Naive thymus-derived CD8-positive, alpha-beta T cell (primary cell): ENCODE measurements around the gene TBC1D32. TPM values are rescaled to one million over a fixed set of nuclear protein-coding genes. Genes with fewer than 3 reads are reported as not detected.
"Not testable (repeated sequence)": the region's sequence is repeated elsewhere in the genome, so short reads cannot be mapped to it uniquely, and the experiment has no call there.

Source experiments
- ATAC-seq, 2 donors: fragments of 150-1000 bp; cut with Tn5 transposase in 1 of 2; sonication (Bioruptor Pico), chemical (Tn5 transposase) in 1 of 2; 1 replicate in 1 of 2; 2 replicates in 1 of 2; pipeline ENCODE4 v1.10.0; 2021; ENCODE audit warnings: mild to moderate bottlenecking in 2 of 2, moderate library complexity in 2 of 2
- POLR2A ChIA-PET: fragments of 350-600 bp; sonication (Branson Sonifier 250); formaldehyde crosslinking; loops from one replicate; lab custom pipeline; 2021; ENCODE audit warnings: antibody characterized with exemption; lab: Charles Lee
- DNase-seq, 10 donors: peaks; one replicate each; pipeline versions ENCODE4 v3.0.0 to v3.0.0-alpha.2; 2020 to 2022
- H3K27ac Mint-ChIP-seq, 10 donors: one replicate each; pipeline ENCODE4 v1.8.0; 2020 to 2022; ENCODE audit warnings: mild to moderate bottlenecking in 10 of 10, mixed read lengths in 10 of 10, moderate library complexity in 4 of 10, inconsistent platforms in 1 of 10
- H3K27me3 Mint-ChIP-seq, 5 donors: one replicate each; pipeline ENCODE4 v1.8.0; 2021 to 2022; ENCODE audit warnings: mixed read lengths in 5 of 5
- H3K36me3 Mint-ChIP-seq, 3 donors: one replicate each; pipeline ENCODE4 v1.8.0; 2020 to 2022; ENCODE audit warnings: mixed read lengths in 3 of 3, mild to moderate bottlenecking in 2 of 3, inconsistent platforms in 1 of 3
- H3K4me1 Mint-ChIP-seq, 4 donors: one replicate each; pipeline ENCODE4 v1.8.0; 2021 to 2022; ENCODE audit warnings: mixed read lengths in 4 of 4
- H3K4me3 Mint-ChIP-seq, 10 donors: one replicate each; pipeline ENCODE4 v1.8.0; 2020 to 2022; ENCODE audit warnings: mild to moderate bottlenecking in 10 of 10, mixed read lengths in 10 of 10, moderate library complexity in 6 of 10, inconsistent platforms in 1 of 10
- H3K9me3 Mint-ChIP-seq, 9 donors: one replicate each; pipeline ENCODE4 v1.8.0; 2020 to 2022; ENCODE audit warnings: mixed read lengths in 9 of 9, mild to moderate bottlenecking in 3 of 9, inconsistent platforms in 1 of 9, moderate library complexity in 1 of 9
- polyA plus RNA-seq, 3 donors: library from polyadenylated mRNA; unstranded; fragments of 300-500 nt; fragmentation: Illumina TruSeq; gene quantifications; one replicate each; pipeline ENCODE4 v1.2.3, GENCODE V29; 2021
- total RNA-seq, 8 experiments: library from RNA in 2 of 8; stranded (reverse) in 2 of 8; gene quantifications; one replicate each; pipeline ENCODE4 v1.2.3 and lab custom pipeline; 2021 to 2026

Gene TBC1D32
- 10 to 100 TPM; 14.2 to 15.0 TPM for total RNA-seq
- polyA plus RNA-seq: 1 to 10 TPM; 2.1 to 3.8 (median 2.4) TPM
- 10.6 to 33.0 (median 25.1) reads per million in 6 experiments for total RNA-seq (lab: John Stamatoyannopoulos, UW)

GRCh38 chr6:121334299-121335086 lies at the start of gene TBC1D32:
Gene TBC1D32 (minus strand): TSS chr6:121334480. CDS start chr6:121334430, 50 bp downstream.
- Mint-ChIP-seq H3K36me3 (peaks cover 0 to 6% (median 0%) of the 10 kb centered on the region in 3 donors), H3K27me3 (peaks cover 0 to 3% (median 0%) of the 10 kb centered on the region in 5 donors), H3K27ac (peak within 1 kb of the TSS; percentile 98 to 100 (median 99)), H3K4me1 (peaks cover 14 to 46% (median 38%) of the 10 kb centered on the region in 4 donors), H3K9me3 (no peaks in the 10 kb centered on the region), H3K4me3 (peak within 1 kb of the TSS; percentile 87 to 99 (median 97))
- POLR2A ChIA-PET: interaction anchor here (0.7 to 1.3 kb wide), 5 partner anchors 14 to 1138 kb away, joined by 3 read pairs; partner anchors contain the start of genes HSF2 and SERINC1
- ATAC-seq: peak; percentile 90 to 91
- DNase-seq: peak; percentile 76 to 96 (median 88)

DNA sequence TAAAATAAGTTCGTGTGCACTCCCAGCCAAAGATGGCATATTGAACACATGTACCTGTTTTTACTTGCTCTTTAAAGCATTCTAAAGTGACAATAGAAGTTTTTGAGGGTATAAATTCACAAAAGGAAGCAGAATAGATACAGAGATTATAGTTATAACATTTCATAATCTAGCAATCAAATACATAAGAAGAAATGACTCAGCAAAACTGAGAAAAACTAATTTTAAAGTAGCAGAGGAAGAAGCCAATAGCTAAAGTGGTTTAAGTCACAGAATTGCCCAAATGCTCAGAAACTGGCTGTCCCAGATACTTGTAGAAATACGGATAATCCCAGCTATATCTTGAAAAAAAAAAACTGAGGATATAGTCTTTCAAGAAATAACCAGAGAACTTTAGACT lies 49.2 kb upstream of the TBC1D32 start:
- DNase-seq (no peak), ATAC-seq (no peak)
- Mint-ChIP-seq H3K4me3 (no peak overlapping the region), H3K4me1 (no peaks in the 10 kb centered on the region), H3K27me3 (peaks cover 2 to 11% (median 3%) of the 10 kb centered on the region in 5 donors), H3K9me3 (no peaks in the 10 kb centered on the region), H3K36me3 (no peaks in the 10 kb centered on the region), H3K27ac (no peak overlapping the region)
- POLR2A ChIA-PET: no interaction called here

- Mint-ChIP-seq H3K4me1 (no peaks in the 10 kb centered on the region), H3K36me3 (no peaks in the 10 kb centered on the region), H3K9me3 (no peaks in the 10 kb centered on the region), H3K4me3 (no peak overlapping the region), H3K27me3 (peaks cover 3 to 9% (median 3%) of the 10 kb centered on the region in 5 donors), H3K27ac (no peak overlapping the region)
- ATAC-seq (no peak), DNase-seq (no peak)
- POLR2A ChIA-PET: no interaction called here
These were observed 48.3 kb upstream of the TBC1D32 start for GRCh38 chr6:121382467-121383121.

- Mint-ChIP-seq H3K4me1 (no peaks in the 10 kb centered on the region), H3K9me3 (peaks cover 0 to 12% (median 0%) of the 10 kb centered on the region in 9 donors), H3K36me3 (no peaks in the 10 kb centered on the region), H3K4me3 (no peak overlapping the region), H3K27me3 (peaks cover 0 to 5% (median 0%) of the 10 kb centered on the region in 5 donors), H3K27ac (no peak overlapping the region)
- DNase-seq (no peak), ATAC-seq (no peak)
- POLR2A ChIA-PET: no interaction called here
These were observed 42.1 kb upstream of the TBC1D32 start for GRCh38 chr6:121376411-121376810.

GRCh38 chr6:121374219-121374618 lies 39.9 kb upstream of the TBC1D32 start:
- POLR2A ChIA-PET, H3K4me3 Mint-ChIP-seq, H3K36me3 Mint-ChIP-seq, H3K4me1 Mint-ChIP-seq, DNase-seq, H3K27ac Mint-ChIP-seq, H3K27me3 Mint-ChIP-seq, ATAC-seq: not testable (repeated sequence)
- H3K9me3 Mint-ChIP-seq: peaks cover 0 to 12% (median 0%) of the 10 kb centered on the region in 9 donors

DNA sequence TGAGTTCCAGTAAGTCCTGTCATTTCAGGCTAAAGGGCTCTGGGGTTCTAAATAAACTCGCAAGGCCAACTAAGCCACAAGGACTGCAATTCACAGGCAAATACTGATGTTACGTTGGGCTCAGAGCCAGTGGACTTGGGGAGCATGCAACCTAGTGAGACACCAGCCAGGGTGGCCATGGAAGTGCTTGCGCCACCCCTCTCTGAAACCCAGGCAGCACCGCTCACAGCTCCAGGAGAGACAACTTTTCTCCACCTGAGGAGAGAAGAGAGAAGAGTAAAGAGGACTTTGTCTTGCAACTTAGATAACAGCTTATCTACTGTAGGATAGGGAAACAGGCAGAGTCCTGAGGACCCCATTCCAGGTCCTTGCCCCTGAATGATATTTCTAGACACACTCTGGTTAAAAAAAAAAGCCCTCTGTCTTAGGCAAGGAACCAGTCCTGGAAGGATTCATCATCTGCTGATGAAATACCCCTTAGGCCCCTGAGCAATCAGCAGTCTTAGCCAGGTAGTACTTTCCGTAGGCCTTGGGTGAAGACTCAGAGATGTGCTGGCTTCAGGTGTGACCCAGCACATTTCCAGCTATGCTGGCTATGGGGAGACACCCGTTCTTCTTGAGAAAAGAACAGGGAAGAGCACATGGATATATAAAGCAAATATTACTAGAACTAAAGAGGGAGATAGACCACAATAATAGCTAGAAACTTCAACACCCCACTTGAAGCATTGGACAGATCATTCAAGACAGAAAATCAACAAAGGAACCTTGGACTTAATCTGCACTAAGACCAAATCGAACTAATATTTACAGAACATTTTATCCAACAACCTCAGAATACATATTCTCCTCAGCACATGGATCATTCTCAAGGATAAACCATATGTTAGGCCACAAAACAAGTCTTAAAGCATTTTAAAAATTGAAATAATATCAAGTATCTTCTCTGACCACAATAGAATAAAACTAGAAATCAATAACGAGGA lies 31.5 kb upstream of the TBC1D32 start:
- Mint-ChIP-seq H3K36me3 (no peaks in the 10 kb centered on the region), H3K4me3 (no peak overlapping the region), H3K27ac (no peak overlapping the region), H3K9me3 (no peaks in the 10 kb centered on the region), H3K27me3 (peaks cover 12 to 28% (median 16%) of the 10 kb centered on the region in 5 donors), H3K4me1 (no peaks in the 10 kb centered on the region)
- DNase-seq: no peak
- no peak for ATAC-seq
- POLR2A ChIA-PET: no interaction called here

DNA sequence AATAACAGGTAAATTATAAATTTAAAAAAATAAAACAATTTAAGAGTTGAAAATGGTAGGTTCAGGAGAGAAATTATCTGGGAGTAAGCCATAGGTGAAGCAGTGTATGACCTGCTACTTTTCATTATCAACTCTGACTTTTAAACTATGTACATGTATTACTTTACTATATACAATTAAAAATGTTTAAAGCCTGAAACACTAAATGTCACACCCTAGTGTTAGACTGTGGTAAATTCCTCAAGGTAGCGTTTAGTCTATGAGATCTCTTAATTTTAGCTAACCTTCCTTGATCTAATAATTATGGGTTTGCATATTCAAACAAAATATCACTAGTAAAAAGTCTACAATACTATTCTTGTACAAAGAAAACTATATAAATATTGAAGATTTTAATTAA lies 22.3 kb upstream of the TBC1D32 start:
- no peak overlapping the region for H3K4me3 Mint-ChIP-seq
- POLR2A ChIA-PET: no interaction called here
- H3K27ac Mint-ChIP-seq: no peak overlapping the region
- no peaks in the 10 kb centered on the region for H3K36me3 Mint-ChIP-seq
- H3K27me3 Mint-ChIP-seq: peaks cover 17 to 40% (median 19%) of the 10 kb centered on the region in 5 donors
- DNase-seq: no peak
- H3K9me3 Mint-ChIP-seq: no peaks in the 10 kb centered on the region
- no peak for ATAC-seq
- no peaks in the 10 kb centered on the region for H3K4me1 Mint-ChIP-seq

GRCh38 chr6:121354764-121355163 lies 20.5 kb upstream of the TBC1D32 start:
- no peak overlapping the region for H3K4me3 Mint-ChIP-seq
- H3K36me3 Mint-ChIP-seq: no peaks in the 10 kb centered on the region
- POLR2A ChIA-PET: interaction anchor here (0.7 kb wide), 1 partner anchor 20 kb away, joined by 3 read pairs; the partner anchor contains the start of gene TBC1D32
- H3K4me1 Mint-ChIP-seq: no peaks in the 10 kb centered on the region
- H3K27ac Mint-ChIP-seq: no peak overlapping the region
- no peaks in the 10 kb centered on the region for H3K9me3 Mint-ChIP-seq
- no peak for ATAC-seq
- no peak for DNase-seq
- peaks cover 11 to 42% (median 15%) of the 10 kb centered on the region in 5 donors for H3K27me3 Mint-ChIP-seq

GRCh38 chr6:121352941-121353340 lies 18.7 kb upstream of the TBC1D32 start:
- POLR2A ChIA-PET: no interaction called here
- Mint-ChIP-seq H3K27me3 (peaks cover 16 to 43% (median 19%) of the 10 kb centered on the region in 5 donors), H3K27ac (no peak overlapping the region), H3K4me3 (no peak overlapping the region), H3K36me3 (no peaks in the 10 kb centered on the region), H3K4me1 (no peaks in the 10 kb centered on the region), H3K9me3 (no peaks in the 10 kb centered on the region)
- DNase-seq (no peak), ATAC-seq (no peak)

GRCh38 chr6:121351916-121352315 lies 17.6 kb upstream of the TBC1D32 start:
- H3K27me3 Mint-ChIP-seq: peaks cover 16 to 43% (median 19%) of the 10 kb centered on the region in 5 donors
- H3K27ac Mint-ChIP-seq: no peak overlapping the region
- H3K4me1 Mint-ChIP-seq: no peaks in the 10 kb centered on the region
- POLR2A ChIA-PET: no interaction called here
- ATAC-seq (no peak), DNase-seq (no peak)
- no peaks in the 10 kb centered on the region for H3K9me3 Mint-ChIP-seq
- H3K4me3 Mint-ChIP-seq: no peak overlapping the region
- no peaks in the 10 kb centered on the region for H3K36me3 Mint-ChIP-seq

DNA sequence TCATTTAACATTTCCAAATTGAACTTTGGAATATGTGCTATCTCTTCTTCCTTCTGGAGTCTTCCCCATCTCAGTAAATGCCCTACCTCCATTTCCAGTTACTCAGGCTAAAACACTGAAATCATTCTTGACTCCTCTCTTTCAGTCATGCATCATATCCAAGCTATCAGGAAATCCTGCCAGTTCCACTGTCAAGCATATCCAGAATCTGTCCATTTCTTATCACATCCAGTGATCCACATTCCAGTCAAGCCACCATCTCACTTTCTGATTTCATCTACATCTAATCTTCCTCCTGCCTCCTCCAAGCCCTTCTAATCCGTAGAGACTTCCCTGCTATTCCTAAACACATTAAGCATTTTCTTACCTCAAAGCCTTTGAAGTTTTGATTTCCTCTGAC lies 15.3 kb upstream of the TBC1D32 start:
- ATAC-seq: no peak
- Mint-ChIP-seq H3K4me1 (no peaks in the 10 kb centered on the region), H3K36me3 (no peaks in the 10 kb centered on the region), H3K27ac (no peak overlapping the region), H3K9me3 (no peaks in the 10 kb centered on the region), H3K27me3 (peaks cover 14 to 43% (median 19%) of the 10 kb centered on the region in 5 donors), H3K4me3 (no peak overlapping the region)
- no peak for DNase-seq
- POLR2A ChIA-PET: no interaction called here

- no peaks in the 10 kb centered on the region for H3K4me1 Mint-ChIP-seq
- H3K36me3 Mint-ChIP-seq: no peaks in the 10 kb centered on the region
- no peak for DNase-seq
- no peaks in the 10 kb centered on the region for H3K9me3 Mint-ChIP-seq
- H3K27ac Mint-ChIP-seq: no peak overlapping the region
- no peak for ATAC-seq
- H3K4me3 Mint-ChIP-seq: no peak overlapping the region
- H3K27me3 Mint-ChIP-seq: peaks cover 11 to 31% (median 15%) of the 10 kb centered on the region in 5 donors
- POLR2A ChIA-PET: no interaction called here
These were observed 13.2 kb upstream of the TBC1D32 start for GRCh38 chr6:121347484-121347883.
